ENCODE results near the gene C16orf74. TPM values are rescaled to one million over a fixed set of nuclear protein-coding genes. Genes with fewer than 3 reads are reported as not detected.

Gene C16orf74
- total and polyA plus RNA-seq, 2 of the 13 experiments (the other 11 are each of a cell fraction or from before 2014, with no cell fraction given): 0.13 to 0.29 TPM

GRCh38 chr16:85688586-85689284 lies 62.2 kb downstream of the C16orf74 start, which contains the start of gene GINS2 (continued):
- TF ChIP-seq HBP1 (CRISPR knock-in tag; IDR thresholded peaks at IDR 0.05; ENCODE audit: low read depth) (0 out of 2 replicates have a peak, but pooled peaks have one; percentile 14), THAP7 (CRISPR knock-in tag; IDR thresholded peaks at IDR 0.05) (peak; percentile 87; the same call in 1 of the 2 replicates), NFRKB (IDR thresholded peaks at IDR 0.05) (no peak), ZNF556 (CRISPR knock-in tag; IDR thresholded peaks at IDR 0.05; ENCODE audit: borderline replicate concordance) (no peak; the same call in 1 of the 2 replicates), ZBTB43 (CRISPR knock-in tag; conservative IDR thresholded peaks at IDR 0.05) (peak; percentile 71), NR2F2 (IDR thresholded peaks at IDR 0.05; ENCODE audit: borderline replicate concordance, low read depth) (no peak), ZNF792 (CRISPR knock-in tag; IDR thresholded peaks at IDR 0.05) (peak; percentile 85; the same call in 1 of the 2 replicates), ZBTB20 (CRISPR knock-in tag; IDR thresholded peaks at IDR 0.05; ENCODE audit: borderline replicate concordance, low read depth) (peak; percentile 79), SYNCRIP (IDR thresholded peaks at IDR 0.05; ENCODE audit: insufficient read depth, low read depth, low read length) (no peak), ZNF251 (CRISPR knock-in tag; IDR thresholded peaks at IDR 0.05) (no peak), MXI1 (IDR thresholded peaks at IDR 0.05; ENCODE audit: borderline replicate concordance, low read depth, low read length) (peak; percentile 65; the same call in 1 of the 3 replicates), TFDP2 (CRISPR knock-in tag; IDR thresholded peaks at IDR 0.05) (peak; percentile 100), MYPOP (CRISPR knock-in tag; IDR thresholded peaks at IDR 0.05) (0 out of 2 replicates have a peak, but pooled peaks have one; percentile 42), NR2C2 (CRISPR knock-in tag; IDR thresholded peaks at IDR 0.05; ENCODE audit: borderline replicate concordance) (no peak), ZNF563 (CRISPR knock-in tag; IDR thresholded peaks at IDR 0.05) (peak; percentile 80), FUBP1 (CRISPR knock-in tag; IDR thresholded peaks at IDR 0.05; ENCODE audit: borderline replicate concordance) (no peak), KMT2B (CRISPR knock-in tag; IDR thresholded peaks at IDR 0.05) (peak; percentile 88), SSRP1 (CRISPR knock-in tag; IDR thresholded peaks at IDR 0.05) (no peak), HHEX (CRISPR knock-in tag; IDR thresholded peaks at IDR 0.05) (no peak), ZNF10 (CRISPR knock-in tag; IDR thresholded peaks at IDR 0.05; ENCODE audit: borderline replicate concordance, low read depth) (no peak), PCBP1 (IDR thresholded peaks at IDR 0.05; ENCODE audit: borderline replicate concordance, low read depth, low read length) (no peak), ZNF891 (CRISPR knock-in tag; IDR thresholded peaks at IDR 0.05) (peak; percentile 72; the same call in 1 of the 2 replicates), RARA (CRISPR knock-in tag; IDR thresholded peaks at IDR 0.05) (no peak)
